Renal cortical epithelial cell (primary cell): ENCODE measurements around the gene CLEC18B. TPM values are rescaled to one million over a fixed set of nuclear protein-coding genes. Genes with fewer than 3 reads are reported as not detected.
"Not testable (repeated sequence)": the region's sequence is repeated elsewhere in the genome, so short reads cannot be mapped to it uniquely, and the experiment has no call there.

Source experiments
- DNase-seq: peaks from one replicate; pipeline ENCODE4 v3.0.0-alpha.2; 2011; ENCODE audit warnings: low read depth
- total RNA-seq: library from RNA; depleted of rRNA; stranded (reverse); fragments of >200 nt; gene quantifications from 2 replicates; pipeline ENCODE4 v1.2.3, GENCODE V29; 2014

Gene CLEC18B
- total RNA-seq, 1 donor from 2014 or later: 1.9 TPM

DNA sequence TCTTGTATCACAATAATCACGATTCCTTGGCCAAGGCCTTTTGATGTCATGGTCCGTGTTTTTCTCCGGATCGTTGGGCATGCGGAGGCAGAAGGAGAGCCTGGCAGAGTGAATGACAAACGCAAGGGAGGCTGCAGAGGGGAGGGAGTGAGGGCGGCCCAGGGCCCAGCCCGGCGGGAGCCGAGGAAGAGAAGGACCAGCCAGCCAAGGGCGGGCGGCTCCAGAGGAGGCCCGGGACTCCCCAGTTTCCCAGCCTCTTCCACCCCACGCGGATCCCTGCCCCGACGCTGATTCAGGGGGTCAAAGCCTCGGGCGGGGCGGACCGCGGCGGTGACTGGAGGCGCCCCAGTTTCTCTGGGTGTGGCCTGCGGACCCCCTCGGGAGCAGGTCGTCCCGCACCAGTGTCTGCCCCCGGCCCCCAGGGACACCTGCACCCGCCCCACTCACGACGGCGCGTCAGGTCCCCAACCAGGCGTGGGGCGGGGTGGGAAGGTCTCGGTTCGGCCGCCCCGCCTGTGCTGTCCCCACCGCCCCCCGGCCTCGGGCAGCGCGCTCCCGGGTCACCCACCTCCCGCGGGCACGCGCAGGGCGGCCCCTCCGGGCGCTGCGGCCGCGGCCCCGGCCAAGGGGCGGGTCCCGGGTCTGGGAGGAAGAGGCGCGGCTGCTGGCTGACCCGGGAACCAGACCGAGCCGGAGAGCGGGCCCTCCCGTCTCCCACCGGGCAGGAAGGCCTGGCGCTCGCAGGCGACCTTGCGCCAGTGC lies 14.5 kb downstream of the CLEC18B start:
- not testable (repeated sequence) for DNase-seq

DNA sequence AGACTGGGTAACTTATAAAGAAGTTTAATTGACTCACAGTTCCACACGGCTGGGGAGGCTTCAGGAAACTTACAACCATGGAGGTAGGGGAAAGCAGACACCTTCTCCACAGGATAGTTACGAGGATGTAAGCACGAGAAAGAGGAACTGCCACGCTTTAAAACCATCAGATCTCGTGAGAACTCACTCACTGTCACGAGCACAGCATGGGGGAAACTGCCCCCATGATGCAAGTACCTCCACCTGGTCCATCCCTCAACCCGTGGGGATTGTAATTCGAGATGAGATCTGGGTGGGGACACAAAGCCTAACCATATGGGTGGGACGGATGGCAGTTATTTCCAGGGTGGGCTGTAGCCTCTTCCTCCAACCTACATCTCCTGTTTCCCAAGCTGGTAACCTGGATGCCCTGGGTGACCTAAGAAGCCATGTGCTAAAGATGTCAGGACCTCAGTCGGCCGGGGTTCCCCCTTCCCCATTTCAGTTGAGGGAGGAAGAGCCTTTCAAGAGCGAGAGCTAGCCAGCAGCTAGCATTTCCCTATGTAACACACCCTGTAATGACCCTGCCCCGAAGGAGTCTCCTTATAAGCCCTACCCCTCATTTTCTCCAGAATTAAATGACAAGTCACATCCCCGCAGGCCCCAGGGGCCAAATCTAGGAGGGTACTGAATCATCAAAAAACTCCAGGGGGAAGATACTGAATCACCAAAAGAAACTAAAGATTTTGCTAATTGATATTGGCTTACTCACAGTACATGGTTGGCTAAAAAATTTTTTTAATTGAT lies 16.9 kb downstream of the CLEC18B start:
- not testable (repeated sequence) for DNase-seq

DNA sequence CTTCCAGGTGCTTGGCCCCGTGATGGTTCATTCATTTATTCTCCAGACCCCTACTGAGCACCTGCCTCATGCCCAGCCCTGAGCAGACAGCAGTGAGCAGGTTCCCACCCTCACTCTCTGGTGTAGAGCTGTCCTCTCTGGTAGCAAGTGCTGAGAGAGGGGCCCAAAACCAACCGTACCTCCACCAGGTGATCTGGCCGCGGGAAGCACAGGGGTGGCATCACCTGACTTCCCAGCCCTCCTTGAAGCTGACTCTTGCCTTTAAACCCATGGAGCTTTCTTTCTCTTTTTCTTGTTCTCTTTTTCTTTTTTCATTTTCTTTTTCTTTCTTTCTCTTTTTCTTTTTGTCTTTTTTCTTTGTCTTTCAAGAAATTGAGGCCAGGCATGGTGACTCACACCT lies 21.0 kb downstream of the CLEC18B start:
- DNase-seq: not testable (repeated sequence)

DNA sequence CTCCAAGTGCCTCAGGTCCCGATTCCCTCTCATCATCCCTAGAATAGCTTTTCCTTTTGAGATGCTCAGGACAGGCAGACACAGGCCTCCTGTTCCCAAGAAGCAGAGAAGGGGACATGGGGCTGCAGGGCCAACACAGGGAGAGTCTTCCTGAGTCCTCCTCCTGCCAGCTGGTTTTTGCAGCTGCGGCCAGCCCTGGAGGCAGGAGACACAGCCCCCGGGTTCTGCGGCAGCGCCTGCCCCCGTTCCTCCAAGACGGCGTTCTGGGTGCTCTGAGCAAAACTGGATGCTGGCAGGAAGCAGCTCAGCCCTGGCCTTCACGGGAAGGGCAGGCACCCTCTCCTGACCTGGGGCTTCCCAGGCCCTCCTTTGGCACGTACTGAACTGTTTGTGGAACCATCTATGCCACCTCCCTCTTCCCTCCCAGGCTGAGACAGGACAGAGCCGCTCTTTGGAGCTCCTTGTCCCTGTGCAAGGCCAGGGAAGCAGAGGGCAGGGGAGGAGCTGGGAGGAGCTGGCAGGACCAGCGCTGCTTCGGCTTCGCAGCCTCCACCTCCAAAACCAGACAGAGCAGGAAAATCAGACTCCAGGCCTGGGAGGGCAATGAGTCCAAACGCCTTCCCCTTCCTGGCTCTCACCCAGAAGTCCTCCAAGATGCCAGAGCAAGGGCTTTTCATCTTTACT lies 22.9 kb downstream of the CLEC18B start:
- not testable (repeated sequence) for DNase-seq

DNA sequence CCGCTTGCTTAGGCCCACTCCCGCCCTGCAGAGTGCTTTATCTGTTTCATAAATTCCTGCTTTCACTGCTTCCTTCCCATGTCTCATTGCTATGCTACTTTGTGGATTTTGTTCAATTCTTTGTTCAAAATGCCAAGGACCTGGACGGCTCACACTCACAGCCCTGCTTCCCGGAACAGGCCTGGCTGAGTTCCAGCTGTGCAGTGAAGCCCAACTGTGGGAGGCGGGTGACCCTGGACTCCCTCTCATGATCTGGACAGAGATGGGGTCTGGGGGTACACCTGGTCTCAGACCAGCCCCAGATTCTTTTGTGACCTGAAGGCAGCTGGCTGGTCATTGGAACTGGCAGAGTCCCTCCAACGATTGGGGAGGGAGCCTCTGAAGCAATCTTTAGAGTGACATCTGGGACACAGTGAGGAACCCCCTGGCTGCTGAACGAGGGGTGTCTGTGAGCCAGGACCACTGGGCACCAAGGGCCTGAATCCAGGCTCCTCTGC lies 24.7 kb downstream of the CLEC18B start:
- peak; percentile 76 for DNase-seq

DNA sequence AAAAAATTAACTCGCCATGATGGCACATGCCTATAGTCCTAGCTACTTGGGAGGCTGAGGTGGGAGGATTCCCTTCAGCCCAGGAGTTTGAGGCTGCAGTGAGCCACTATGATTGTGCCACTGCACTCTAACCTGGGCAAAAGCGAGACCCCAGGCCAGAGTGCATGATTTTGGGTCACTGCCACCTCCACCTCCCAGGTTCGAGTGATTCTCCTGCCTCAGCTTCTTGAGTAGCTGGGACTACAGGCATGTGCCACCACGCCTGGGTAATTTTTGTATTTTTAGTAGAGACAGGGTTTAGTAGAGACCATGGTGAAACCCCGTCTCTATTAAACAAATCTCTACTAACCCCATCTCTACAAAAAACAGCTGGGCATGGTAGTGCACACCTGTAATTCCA lies 26.7 kb downstream of the CLEC18B start:
- DNase-seq: not testable (repeated sequence)

DNA sequence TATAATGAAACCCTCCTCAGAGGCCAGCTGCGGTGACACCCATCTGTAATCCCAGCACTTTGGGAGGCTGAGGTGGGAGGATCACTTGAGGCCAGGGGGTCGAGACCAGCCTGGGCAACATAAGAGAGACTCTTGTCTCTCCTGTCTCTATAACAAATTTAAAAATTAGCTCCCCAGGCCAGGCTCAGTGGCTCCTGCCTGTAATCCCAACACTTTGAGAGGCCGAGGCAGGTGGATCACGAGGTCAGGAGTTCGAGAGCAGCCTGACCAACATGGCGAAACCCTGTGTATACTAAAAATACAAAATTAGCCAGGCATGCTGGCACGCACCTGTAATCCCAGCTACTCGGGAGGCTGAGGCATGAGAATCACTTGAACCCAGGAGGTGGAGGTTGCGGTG lies 27.1 kb downstream of the CLEC18B start:
- DNase-seq: not testable (repeated sequence)

DNA sequence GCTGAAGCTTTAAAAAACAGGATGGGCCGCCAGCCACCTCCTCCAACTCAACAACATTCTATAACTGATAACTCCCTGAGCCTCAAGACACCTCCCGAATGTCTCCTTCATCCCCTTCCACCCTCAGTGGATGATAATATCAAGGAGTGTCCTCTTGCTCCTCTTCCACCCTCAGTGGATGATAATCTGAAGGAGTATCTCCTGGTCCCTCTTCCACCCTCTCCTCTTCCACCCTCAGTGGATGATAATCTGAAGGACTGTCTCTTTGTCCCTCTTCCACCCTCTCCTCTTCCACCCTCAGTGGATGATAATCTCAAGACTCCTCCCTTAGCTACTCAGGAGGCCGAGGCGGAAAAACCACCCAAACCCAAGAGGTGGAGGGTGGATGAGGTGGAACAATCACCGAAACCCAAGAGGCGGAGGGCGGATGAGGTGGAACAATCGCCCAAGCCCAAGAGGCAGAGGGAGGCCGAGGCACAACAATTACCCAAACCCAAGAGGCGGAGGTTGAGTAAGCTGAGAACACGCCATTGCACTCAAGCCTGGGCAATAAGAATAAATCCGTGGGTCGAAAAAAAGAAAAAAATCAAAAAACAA lies 29.7 kb downstream of the CLEC18B start:
- DNase-seq: not testable (repeated sequence)

DNA sequence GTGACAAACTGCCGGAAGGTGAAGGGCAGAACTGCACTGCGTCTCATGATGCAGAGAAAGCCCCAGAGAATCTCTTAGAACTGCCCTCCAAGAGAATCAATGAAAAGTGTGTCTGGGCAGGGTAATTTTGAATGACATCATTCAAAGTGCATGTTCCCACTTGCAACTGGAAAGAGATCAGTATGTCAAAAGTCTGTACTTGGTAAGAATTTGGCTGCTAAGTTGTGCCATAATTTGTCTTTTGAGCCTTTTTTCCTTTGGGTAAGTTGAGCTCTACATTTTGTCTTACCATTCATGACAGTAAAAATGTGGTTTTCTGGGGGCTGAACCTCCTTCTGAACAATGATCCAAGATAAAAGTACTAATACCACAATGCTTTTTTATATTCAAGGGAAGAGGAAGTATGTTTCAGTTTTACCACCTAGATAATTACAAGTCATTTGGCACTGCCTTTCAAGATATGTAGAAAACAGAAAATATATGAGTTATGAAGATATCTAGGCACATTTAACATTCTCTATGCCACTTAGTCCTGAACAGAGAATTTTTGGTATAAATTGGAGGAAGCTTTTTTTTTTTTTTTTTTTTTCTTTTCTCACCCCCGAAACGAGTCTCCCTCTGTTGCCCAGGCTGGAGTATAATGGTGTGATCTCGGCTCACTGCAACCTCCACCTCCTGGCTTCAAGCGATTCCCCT lies 38.8 kb downstream of the CLEC18B start:
- not testable (repeated sequence) for DNase-seq

DNA sequence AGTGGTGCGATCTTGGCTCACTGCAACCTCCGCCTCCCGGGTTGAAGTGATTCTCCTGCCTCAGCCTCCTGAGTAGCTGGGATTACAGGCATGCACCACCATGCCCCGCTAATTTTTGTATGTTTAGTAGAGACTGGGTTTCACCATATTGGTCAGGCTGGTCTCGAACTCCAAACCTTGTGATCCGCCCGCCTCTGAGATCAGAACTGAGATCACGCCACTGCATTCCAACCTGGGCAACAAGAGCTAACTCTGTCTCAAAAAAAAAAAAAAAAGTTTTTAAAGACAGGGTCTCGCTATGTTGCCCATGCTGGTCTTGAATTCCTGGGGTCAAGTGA lies 47.5 kb downstream of the CLEC18B start:
- not testable (repeated sequence) for DNase-seq

DNA sequence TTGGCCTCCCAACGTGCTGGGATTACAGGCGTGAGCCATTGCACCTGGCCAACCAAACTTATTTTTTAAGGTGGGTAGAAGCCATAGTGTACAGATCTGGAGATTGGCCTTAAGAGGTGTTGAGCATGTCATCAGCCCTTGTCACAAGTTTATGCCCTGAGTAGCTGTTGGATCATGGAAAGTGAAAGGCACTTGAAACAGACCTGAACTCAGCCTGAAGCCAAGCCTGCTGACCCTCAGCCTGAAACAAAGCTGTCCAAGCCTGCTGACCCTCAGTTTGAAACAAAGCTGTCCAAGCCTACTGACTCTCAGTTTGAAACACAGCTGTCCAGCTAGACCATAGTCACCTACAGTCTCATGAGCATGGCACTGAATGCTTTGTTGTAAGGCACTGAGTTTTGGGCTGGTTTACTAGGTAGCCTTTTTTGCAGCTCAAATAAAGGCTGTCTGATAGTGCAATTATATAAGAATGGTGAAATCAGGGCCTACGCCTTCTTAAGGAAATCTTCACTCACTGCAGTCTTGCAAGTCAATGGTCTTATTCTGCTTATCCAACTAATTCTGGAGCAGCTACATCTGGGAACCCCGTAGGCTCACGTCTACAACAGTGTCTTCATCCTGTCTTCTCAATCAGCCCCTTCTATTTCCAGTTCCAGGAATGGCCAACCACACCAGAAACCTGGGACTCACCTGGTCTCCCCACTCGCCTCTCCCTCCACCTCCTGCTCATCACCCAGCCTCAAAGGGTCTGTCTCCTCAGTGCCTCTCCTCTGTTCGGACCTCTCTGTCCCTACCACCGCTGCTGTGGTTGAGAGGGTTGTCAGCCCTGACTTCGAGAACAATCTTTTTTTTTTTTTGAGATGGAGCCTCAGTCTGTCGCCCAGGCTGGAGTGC lies 48.1 kb downstream of the CLEC18B start:
- DNase-seq: no peak

DNA sequence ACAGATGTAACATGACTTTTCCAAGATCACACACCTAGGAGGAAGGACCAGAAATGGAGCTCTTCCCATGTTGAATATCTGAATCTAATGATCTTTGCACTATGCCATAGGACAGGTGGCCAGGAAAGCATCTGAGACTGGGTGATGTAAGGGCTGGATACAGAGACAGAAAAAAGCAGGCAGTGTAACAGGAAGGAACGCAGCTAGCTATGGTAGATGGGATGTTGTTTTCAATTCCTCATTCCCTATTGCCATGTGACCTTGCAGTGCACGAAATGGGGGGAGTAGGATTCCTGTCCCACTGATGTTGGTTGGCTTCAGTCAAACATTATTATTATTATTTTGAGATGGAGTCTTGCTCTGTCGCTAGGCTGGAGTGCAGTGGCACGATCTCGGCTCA lies 48.9 kb downstream of the CLEC18B start:
- DNase-seq: no peak

DNA sequence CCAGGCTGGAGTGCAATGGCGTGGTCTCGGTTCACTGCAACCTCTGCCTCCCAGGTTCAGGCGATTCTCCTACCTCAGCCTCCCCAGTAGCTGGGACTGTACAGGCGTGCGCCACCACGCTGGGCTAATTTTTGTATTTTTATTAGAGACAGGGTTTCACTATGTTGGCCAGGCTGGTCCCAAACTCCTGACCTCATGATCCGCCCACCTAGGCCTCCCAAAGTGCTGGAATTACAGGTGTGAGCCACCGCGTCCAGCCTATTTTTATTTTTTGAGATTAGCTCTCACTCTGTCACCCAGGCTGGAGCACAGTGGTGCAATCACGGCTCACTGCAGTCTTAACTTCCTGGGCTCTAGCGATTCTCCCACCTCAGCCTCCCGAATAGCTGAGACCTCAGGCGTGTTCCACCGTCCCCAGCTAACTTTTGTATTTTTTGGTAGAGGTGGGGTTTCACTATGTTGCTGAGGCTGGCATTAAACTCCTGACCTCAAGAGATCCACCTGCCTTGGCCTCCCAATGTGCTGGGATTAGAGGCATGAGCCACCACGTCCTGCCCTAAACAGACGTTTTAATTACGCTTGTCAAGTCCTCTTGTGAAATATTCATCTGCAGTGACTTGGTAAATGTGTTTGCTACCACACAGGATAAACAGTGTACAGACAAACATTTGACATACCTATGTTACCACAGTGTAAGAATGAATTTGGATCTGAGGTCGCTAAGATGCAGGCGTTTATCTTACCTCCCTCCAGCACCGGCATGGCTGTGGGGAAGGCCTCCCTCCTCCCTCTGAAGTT lies 50.7 kb downstream of the CLEC18B start:
- DNase-seq: not testable (repeated sequence)

DNA sequence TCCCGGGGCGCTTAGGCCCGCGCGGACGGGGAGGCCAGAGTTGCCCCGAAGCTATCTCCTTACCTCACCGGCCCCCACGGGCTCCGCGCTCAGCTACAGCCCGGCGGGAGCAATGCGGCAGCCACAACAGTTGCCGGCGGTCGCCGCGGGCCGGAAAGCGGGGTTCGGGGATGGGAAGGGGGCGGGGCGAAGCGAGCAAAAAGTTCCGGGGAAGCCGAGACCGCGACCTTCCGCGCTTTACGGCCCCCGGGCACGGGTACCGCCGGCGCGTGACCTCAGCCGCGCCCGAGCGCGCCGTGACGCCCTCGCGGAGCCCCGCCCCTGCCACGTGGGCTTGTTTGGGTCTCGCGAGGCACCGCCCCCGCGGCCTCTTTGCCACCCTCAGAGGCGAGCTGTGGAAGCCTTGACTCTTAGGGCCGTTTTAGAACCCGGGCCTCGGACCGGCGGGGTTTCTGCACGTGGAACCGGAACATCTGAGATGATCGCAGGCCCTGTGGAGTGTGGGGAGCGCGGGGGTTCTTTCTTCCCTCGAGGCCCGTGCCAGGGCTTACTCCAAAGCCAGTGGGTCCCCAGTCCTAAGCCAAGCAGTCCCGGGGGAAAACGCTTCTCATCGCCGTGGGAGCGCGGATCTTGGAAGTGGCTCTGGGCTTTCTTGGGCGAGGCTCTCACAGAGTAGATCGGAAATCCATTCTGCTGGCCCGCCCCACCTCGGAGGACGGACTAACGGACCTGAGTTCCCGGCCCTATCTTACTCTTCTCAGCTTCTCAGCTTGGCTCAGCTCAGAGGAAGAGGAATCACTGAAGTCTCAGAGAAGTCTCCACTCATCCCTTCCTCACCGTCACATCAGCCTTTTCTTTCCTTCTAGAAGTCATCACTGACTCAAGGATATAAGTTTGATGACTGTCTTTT lies 53.0 kb downstream of the CLEC18B start:
- DNase-seq: peak; percentile 67

DNA sequence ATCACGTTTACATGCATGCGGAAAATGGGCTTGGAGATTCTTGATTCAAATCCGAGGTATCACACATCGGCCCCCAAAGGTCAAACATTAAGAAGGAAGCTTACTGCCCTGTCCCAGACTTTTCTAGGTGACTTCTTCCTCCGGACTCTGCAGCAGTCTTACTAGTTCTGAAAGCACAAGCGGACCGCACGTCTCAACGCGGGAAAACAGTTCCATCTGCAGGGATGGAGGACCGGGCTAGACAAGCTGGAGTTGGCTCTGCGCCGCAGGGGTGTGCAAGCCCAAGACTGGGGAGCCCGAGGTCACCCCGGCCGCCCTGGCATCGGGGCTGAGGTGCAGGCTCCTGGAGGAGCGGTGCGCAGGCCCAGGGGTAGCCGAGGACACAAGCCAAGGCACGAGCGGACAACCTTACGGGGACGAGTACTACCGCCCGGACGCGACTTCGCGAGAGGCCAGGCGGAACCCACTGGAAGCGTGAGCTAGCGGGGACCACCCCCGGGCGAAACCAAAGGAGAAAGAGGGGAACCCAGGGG lies 53.7 kb downstream of the CLEC18B start:
- peak; percentile 19 for DNase-seq

DNA sequence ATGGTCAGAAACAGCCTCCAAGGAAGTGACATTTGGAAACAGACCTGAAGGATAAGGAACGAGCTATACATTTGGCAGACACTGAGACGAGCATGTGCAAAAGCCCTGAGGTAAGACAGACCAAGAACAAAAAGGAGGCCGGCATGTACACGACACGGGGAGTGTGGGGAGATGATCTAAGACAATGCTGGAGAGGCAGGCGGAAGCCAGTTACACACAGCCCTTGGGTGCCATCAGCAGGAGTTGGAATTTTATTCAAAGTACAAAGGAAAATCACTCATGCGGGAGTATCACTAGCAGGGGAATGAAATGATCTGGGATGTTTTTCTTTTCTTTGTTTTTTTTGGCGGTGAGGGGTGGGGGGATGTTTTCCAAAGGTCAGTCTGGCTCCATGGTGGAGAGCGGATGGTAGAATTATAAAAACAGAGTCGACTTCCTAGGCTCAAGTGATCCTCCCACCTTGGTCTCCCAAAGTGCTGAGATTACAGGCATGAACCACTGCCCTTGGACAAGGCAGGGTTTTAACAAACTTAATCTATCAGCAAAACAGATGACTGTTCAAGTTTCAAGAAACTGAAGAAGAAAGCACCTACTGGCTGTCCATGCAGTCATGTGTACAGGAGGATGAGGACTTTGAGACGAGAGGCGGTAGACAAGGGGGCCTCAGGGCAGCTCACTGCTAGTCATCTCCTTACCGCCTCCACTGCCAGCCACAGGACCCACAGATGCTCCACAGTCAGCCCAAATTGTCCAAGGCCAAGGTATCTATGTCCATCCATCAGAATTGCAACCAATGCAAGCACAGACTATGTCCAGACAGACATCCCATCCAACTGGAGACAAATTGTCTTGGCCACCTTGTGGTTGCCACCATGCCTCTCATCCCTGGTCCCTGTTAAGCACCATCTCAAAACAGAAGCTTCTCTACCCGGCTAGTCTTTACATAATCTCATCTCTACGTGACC lies 59.4 kb downstream of the CLEC18B start:
- DNase-seq: not testable (repeated sequence)
